ENCODE results near the gene VTA1.
"Not testable (repeated sequence)": the region's sequence is repeated elsewhere in the genome, so short reads cannot be mapped to it uniquely, and the experiment has no call there.

The VTA1 gene

DNA sequence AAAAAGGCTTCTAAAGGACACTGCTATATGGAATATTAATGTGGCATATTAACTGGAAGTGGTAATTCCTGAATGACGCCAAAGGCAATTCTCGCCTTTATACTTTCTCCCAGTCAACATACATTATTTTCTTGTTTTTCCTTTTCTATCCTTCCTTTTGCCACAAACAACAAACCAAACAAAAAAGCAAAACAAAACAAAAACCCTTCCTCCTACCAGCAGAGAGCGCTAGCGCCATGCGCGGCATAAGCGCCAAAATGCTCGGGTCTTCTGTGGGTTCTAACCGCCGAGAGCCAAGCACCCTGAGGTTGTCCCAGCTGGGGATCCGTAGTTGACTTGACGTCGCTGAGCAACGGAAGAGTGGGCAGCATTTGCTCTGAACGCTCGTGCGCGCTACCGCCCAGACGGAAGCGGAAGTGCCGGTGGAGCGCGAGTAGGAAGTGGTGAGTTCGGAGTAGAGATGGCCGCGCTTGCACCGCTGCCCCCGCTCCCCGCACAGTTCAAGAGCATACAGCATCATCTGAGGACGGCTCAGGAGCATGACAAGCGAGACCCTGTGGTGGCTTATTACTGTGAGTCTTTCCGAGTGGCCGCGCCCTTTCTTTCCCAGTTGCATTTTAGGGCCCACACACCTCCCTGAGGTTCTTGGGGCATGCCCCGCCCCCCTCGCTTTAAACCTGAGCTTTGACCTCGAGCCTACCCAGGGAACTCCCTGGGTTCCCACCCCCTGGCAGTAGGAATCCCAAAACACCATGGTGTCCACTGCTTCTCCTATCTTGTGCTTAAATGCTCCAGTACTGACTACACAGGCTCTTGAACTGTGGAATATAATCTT, at the start of gene VTA1, which contains the start of gene NMBR:
TSS of gene VTA1 (plus strand) at position 436 of the 835 bp plus-strand sequence. CDS start at position 461, 25 bp downstream.
TSS of gene NMBR (minus strand) at position 295 of the 835 bp plus-strand sequence. CDS start 58,464 bp downstream, outside the sequence.
- peak; percentile 89 for TF ChIP-seq CTCF (IDR thresholded peaks at IDR 0.05; ENCODE audit: low read depth, low read length, missing control alignments)
- H3K4me3 ChIP-seq (replicated peaks; ENCODE audit: low read depth, low read length) = peak within 1 kb of the TSS; percentile 96
- DNase-seq (ENCODE audit: extremely low read depth, low read depth) = peak; percentile 98

DNA sequence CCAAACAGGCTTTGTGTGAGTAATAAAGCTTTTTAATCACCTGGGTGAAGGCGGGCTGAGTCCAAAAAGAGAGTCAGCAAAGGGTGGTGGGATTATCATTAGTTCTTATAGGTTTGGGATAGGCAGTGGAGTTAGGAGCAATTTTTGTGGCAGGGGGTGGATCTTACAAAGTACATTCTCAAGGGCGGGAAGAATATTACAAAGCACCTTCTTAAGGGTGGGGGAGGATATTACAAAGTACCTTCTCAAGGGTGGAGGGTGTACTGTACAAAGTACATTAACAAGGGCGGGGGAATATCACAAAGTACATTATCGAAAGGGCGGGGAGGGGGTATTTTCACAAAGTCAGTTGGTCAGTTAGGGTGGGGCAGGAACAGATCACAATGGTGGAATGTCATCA, 42.2 kb upstream of the VTA1 start:
- not testable (repeated sequence) for DNase-seq (ENCODE audit: extremely low read depth, low read depth); H3K4me3 ChIP-seq (replicated peaks; ENCODE audit: low read depth, low read length)

DNA sequence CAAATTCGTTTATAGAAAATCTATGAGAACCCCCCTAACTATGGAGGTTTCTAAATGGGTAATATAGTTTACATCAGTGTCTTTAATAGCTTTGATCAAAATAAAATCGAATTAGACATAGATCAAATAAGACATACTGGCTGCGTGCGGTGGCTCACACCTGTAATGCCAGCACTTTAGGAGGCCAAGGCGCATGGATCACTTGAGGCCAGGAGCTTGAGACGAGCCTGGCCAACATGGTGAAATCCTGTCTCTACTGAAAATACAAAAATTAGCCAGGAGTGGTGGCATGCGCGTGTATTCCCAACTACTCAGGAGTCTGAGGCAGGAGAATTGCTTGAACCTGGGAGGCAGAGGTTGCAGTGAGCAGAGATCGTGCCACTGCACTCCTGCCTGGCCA, 36.2 kb upstream of the VTA1 start:
- not testable (repeated sequence) for H3K4me3 ChIP-seq (replicated peaks; ENCODE audit: low read depth, low read length); DNase-seq (ENCODE audit: extremely low read depth, low read depth)

- H3K4me3 ChIP-seq (replicated peaks; ENCODE audit: low read depth, low read length) = no peak overlapping the region
- peak; percentile 61 for DNase-seq (ENCODE audit: extremely low read depth, low read depth)
- TF ChIP-seq CTCF (IDR thresholded peaks at IDR 0.05; ENCODE audit: low read depth, low read length, missing control alignments) = peak; percentile 64
These were observed 34.5 kb upstream of the VTA1 start for GRCh38 chr6:142112451-142113061.

GRCh38 chr6:142117366-142117765, 29.7 kb upstream of the VTA1 start:
- TF ChIP-seq CTCF (IDR thresholded peaks at IDR 0.05; ENCODE audit: low read depth, low read length, missing control alignments) = no peak
- H3K4me3 ChIP-seq (replicated peaks; ENCODE audit: low read depth, low read length) = no peak overlapping the region
- DNase-seq (ENCODE audit: extremely low read depth, low read depth) = no peak

GRCh38 chr6:142118328-142118727, 28.7 kb upstream of the VTA1 start:
- DNase-seq (ENCODE audit: extremely low read depth, low read depth) = no peak

GRCh38 chr6:142118925-142119324, 28.1 kb upstream of the VTA1 start:
- no peak for TF ChIP-seq CTCF (IDR thresholded peaks at IDR 0.05; ENCODE audit: low read depth, low read length, missing control alignments)
- no peak for DNase-seq (ENCODE audit: extremely low read depth, low read depth)
- no peak overlapping the region for H3K4me3 ChIP-seq (replicated peaks; ENCODE audit: low read depth, low read length)

More at GRCh38 chr6:142118328-142118727, 28.7 kb upstream of the VTA1 start:
- TF ChIP-seq CTCF (IDR thresholded peaks at IDR 0.05; ENCODE audit: low read depth, low read length, missing control alignments) = no peak
- no peak overlapping the region for H3K4me3 ChIP-seq (replicated peaks; ENCODE audit: low read depth, low read length)
